Measurements from ENCODE around the gene PCLO.

DNA sequence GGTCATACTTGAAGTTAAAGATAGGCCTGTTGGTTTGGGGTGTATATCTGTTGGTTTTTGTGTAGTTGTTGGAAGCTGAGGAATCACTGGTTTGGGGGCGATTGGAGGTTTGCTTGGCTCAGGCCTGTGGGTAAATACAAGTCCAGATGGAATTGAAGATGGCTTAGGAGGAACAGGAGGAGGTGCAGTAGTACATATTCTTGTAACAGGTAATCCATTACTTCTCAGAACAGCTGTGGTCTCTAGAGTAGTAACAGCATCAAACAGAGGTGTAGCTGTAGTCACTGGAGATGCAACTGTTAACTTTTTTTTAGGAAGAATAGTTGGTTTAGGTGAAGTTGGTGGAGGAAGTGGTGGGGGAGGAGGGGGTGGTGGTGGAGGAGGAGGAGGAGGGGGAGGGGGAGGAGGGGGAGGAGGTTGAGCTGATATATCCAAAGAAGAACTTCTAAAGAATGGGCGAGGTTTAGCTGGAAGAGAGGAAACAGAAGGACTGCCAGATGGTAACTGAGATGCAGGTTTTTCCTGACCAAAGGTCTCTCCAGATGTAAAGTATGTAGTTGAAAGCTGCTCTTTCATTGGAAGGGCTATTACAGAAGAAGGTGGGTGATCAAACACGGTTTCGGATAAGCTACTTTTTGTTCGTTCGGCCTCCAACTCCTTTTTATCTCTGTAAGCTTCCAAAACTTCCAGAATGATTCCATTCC lies 209.2 kb downstream of the PCLO start:
- TF ChIP-seq POLR2A (IDR thresholded peaks at IDR 0.05; ENCODE audit: low read depth): no peak
- TF ChIP-seq, protein P1, sequence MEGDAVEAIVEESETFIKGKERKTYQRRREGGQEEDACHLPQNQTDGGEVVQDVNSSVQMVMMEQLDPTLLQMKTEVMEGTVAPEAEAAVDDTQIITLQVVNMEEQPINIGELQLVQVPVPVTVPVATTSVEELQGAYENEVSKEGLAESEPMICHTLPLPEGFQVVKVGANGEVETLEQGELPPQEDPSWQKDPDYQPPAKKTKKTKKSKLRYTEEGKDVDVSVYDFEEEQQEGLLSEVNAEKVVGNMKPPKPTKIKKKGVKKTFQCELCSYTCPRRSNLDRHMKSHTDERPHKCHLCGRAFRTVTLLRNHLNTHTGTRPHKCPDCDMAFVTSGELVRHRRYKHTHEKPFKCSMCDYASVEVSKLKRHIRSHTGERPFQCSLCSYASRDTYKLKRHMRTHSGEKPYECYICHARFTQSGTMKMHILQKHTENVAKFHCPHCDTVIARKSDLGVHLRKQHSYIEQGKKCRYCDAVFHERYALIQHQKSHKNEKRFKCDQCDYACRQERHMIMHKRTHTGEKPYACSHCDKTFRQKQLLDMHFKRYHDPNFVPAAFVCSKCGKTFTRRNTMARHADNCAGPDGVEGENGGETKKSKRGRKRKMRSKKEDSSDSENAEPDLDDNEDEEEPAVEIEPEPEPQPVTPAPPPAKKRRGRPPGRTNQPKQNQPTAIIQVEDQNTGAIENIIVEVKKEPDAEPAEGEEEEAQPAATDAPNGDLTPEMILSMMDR (IDR thresholded peaks at IDR 0.05): no peak

Measured in esophagus muscularis mucosa (tissue), 3 donors.